Liver (tissue), 9 donors: ENCODE data around the gene PTPRC. TPM values are rescaled to one million over a fixed set of nuclear protein-coding genes. Genes with fewer than 3 reads are reported as not detected.
A peak's percentile ranks its signal among the peaks of the same experiment; 100 is the strongest.

Experiments used
- DNase-seq: peaks from one replicate; pipeline ENCODE4 v3.0.0-alpha.2; 2017; ENCODE audit warnings: low spot score
- H3K27ac ChIP-seq, 2 donors: one replicate each; pipeline ENCODE4 v1.7.0; 2013; ENCODE audit warnings: inconsistent platforms in 2 of 2, low read length in 2 of 2, control low read depth in 1 of 2, low read depth in 1 of 2, mild to moderate bottlenecking in 1 of 2
- H3K27me3 ChIP-seq, 4 donors: one replicate each; pipeline versions ENCODE4 v1.6.1 to v1.7.0; 2013; ENCODE audit warnings: low read length in 3 of 4, inconsistent platforms in 1 of 4, mild to moderate bottlenecking in 1 of 4, moderate library complexity in 1 of 4; ENCODE audit not compliant: control insufficient read depth in 4 of 4, insufficient read depth in 4 of 4
- H3K36me3 ChIP-seq, 4 donors: one replicate each; pipeline versions ENCODE4 v1.6.1 to v1.7.0; 2013; ENCODE audit warnings: low read length in 3 of 4, mild to moderate bottlenecking in 3 of 4, low read depth in 1 of 4, moderate library complexity in 1 of 4; ENCODE audit not compliant: control insufficient read depth in 4 of 4, insufficient read depth in 3 of 4
- H3K4me1 ChIP-seq, 4 donors: one replicate each; pipeline versions ENCODE4 v1.6.1 to v1.7.0; 2013; ENCODE audit warnings: low read length in 3 of 4, mild to moderate bottlenecking in 3 of 4, moderate library complexity in 1 of 4; ENCODE audit not compliant: control insufficient read depth in 4 of 4, insufficient read depth in 4 of 4
- H3K4me3 ChIP-seq, 3 donors: one replicate each; pipeline versions ENCODE4 v1.6.1 to v1.7.0; 2013; ENCODE audit warnings: low read length in 3 of 3, control low read depth in 1 of 3, low read depth in 1 of 3, mild to moderate bottlenecking in 1 of 3
- H3K9ac ChIP-seq, 2 donors: one replicate each; pipeline ENCODE4 v1.7.0; 2013; ENCODE audit warnings: low read length in 2 of 2, mild to moderate bottlenecking in 2 of 2, moderate library complexity in 2 of 2, control low read depth in 1 of 2, low read depth in 1 of 2
- H3K9me3 ChIP-seq, 4 donors: one replicate each; pipeline versions ENCODE4 v1.6.1 to v1.7.0; 2013; ENCODE audit warnings: low read length in 3 of 4; ENCODE audit not compliant: control insufficient read depth in 4 of 4
- FOXA1 ChIP-seq: IDR thresholded peaks from 2 replicates; pipeline ENCODE4 v1.6.1; 2016; ENCODE audit warnings: antibody characterized with exemption
- FOXA2 ChIP-seq: IDR thresholded peaks from 2 replicates; pipeline ENCODE4 v1.6.1; 2016; ENCODE audit warnings: antibody characterized with exemption
- GABPA ChIP-seq, 2 donors: IDR thresholded peaks in 1 of 2; conservative IDR thresholded peaks in 1 of 2; 2 replicates each; pipeline ENCODE4 v1.6.1; 2016; ENCODE audit warnings: antibody characterized with exemption in 2 of 2, mild to moderate bottlenecking in 1 of 2, moderate library complexity in 1 of 2
- HNF4G ChIP-seq: IDR thresholded peaks from 2 replicates; pipeline ENCODE4 v1.6.1; 2016; ENCODE audit warnings: antibody characterized with exemption
- NR2F2 ChIP-seq: IDR thresholded peaks from 2 replicates; pipeline ENCODE4 v1.6.1; 2016; ENCODE audit warnings: antibody characterized with exemption
- RAD21 ChIP-seq, 2 donors: IDR thresholded peaks; 2 replicates each; pipeline ENCODE4 v1.6.1; 2016; ENCODE audit warnings: antibody characterized with exemption in 2 of 2, mild to moderate bottlenecking in 2 of 2
- RXRA ChIP-seq, 2 donors: IDR thresholded peaks; 2 replicates each; pipeline ENCODE4 v1.6.1; 2017 to 2018; ENCODE audit warnings: antibody characterized with exemption in 2 of 2, mild to moderate bottlenecking in 1 of 2
- SP1 ChIP-seq: IDR thresholded peaks from 2 replicates; pipeline ENCODE4 v1.6.1; 2018; ENCODE audit warnings: antibody characterized with exemption, mild to moderate bottlenecking
- TAF1 ChIP-seq: conservative IDR thresholded peaks from 2 replicates; pipeline ENCODE4 v1.6.1; 2016; ENCODE audit warnings: antibody characterized with exemption, mild to moderate bottlenecking
- YY1 ChIP-seq: IDR thresholded peaks from 2 replicates; pipeline ENCODE4 v1.6.1; 2016; ENCODE audit warnings: antibody characterized with exemption, mild to moderate bottlenecking
- WGBS: extraction: QIAGEN DNeasy Blood & Tissue Kit; methylation state at CpG from one replicate; pipeline ENCODE4 v1.1.7; 2013; 5-methylcytosine and 5-hydroxymethylcytosine counted together
- polyA plus RNA-seq, 2 donors: library from polyadenylated mRNA; stranded (reverse) in 1 of 2; unstranded in 1 of 2; fragments of 200-250 nt in 1 of 2; fragments of >200 nt in 1 of 2; fragmentation: Nextera tagmentation in 1 of 2; extraction: Ambion mirVana in 1 of 2; gene quantifications; one replicate each; pipeline versions ENCODE4 v1.2.1 to v1.2.3, GENCODE V29; 2013 to 2015
- total RNA-seq, 2 donors: library from RNA; depleted of rRNA; stranded (reverse); fragments of >200 nt; gene quantifications; one replicate each; pipeline ENCODE4 v1.2.3, GENCODE V29; 2014
- TF ChIP-seq, protein P1 (sequence below): fragments of 150-350 bp; IDR thresholded peaks from 2 replicates; pipeline ENCODE4 v1.5.1; 2017; ENCODE audit warnings: improper control_type of control experiment, low read depth, low read length; ENCODE audit not compliant: missing input control
- TF ChIP-seq, protein P2 (sequence below): IDR thresholded peaks from 2 replicates; pipeline ENCODE4 v1.6.1; 2016; ENCODE audit warnings: antibody characterized with exemption, mild to moderate bottlenecking
- TF ChIP-seq, protein P3 (sequence below): IDR thresholded peaks from 2 replicates; pipeline ENCODE4 v1.6.1; 2016; ENCODE audit warnings: antibody characterized with exemption
- TF ChIP-seq, protein P4 (sequence below): IDR thresholded peaks from 2 replicates; pipeline ENCODE4 v1.6.1; 2016; ENCODE audit warnings: antibody characterized with exemption
- donor health status: healthy.
- donor health status: healthy.
- donor health status: healthy.
- donor health status: healthy.
- donor health status: healthy.

Gene PTPRC
- total and polyA plus RNA-seq, 4 donors: 5.8 to 34.1 (median 16.2) TPM

DNA sequence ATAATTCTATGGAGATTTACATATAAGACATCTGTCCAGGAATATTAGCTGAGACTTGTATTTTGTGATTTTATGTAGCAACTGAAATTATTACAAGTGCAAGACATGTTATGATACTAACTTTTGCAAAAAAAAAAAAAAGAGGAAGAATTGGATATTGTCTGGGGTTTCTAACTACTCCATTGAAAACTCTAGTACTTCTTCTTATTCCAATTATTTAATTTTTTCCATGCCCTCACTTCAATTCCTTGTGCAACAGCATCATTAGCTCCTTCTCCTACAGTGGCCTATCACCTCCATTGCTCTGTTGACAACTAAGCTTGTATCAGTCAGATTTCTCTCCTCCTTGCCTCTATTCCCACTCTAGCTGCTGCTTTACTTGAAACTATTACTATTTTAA is 126.6 kb downstream of the PTPRC start:
- no peak for DNase-seq
- H3K9me3 ChIP-seq: no peaks in the 10 kb centered on the region
- no peak overlapping the region for H3K9ac ChIP-seq
- TF ChIP-seq, protein P1, sequence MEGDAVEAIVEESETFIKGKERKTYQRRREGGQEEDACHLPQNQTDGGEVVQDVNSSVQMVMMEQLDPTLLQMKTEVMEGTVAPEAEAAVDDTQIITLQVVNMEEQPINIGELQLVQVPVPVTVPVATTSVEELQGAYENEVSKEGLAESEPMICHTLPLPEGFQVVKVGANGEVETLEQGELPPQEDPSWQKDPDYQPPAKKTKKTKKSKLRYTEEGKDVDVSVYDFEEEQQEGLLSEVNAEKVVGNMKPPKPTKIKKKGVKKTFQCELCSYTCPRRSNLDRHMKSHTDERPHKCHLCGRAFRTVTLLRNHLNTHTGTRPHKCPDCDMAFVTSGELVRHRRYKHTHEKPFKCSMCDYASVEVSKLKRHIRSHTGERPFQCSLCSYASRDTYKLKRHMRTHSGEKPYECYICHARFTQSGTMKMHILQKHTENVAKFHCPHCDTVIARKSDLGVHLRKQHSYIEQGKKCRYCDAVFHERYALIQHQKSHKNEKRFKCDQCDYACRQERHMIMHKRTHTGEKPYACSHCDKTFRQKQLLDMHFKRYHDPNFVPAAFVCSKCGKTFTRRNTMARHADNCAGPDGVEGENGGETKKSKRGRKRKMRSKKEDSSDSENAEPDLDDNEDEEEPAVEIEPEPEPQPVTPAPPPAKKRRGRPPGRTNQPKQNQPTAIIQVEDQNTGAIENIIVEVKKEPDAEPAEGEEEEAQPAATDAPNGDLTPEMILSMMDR: no peak
- no peaks in the 10 kb centered on the region for H3K4me1 ChIP-seq
- no peaks in the 10 kb centered on the region for H3K27me3 ChIP-seq
- H3K36me3 ChIP-seq: no peaks in the 10 kb centered on the region
- no peak overlapping the region for H3K4me3 ChIP-seq
- H3K27ac ChIP-seq: no peak overlapping the region

DNA sequence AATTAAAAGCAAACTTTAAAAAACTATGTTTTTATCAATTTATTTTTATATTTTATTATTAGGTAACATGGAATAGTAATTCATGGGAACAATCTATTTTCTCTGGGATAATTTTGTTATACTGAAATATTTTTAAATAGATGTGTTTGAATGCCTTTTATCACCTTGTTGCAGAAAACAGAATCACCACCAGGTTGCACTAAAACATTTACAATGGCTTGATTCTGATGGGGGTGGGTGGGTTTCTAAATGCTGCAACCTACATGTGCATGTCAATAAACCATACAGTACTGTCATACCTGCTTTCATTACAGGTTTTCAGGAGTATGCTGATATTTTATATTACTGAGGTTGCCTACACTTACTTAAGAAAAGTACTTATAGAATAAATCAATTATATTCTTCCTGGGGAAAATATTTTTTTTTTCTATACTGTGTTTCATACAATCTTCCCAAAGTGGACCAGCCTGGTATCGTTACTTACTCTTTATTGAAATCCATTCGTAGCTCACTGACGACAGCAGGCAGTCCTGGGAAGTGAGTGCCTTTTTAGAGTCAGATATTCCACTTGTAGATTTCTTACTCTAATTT is 132.8 kb downstream of the PTPRC start:
- WGBS: 68% methylated on average over 3 of the region's 3 CpGs
- Histone ChIP-seq H3K27ac (no peak overlapping the region), H3K4me3 (no peak overlapping the region), H3K9ac (no peak overlapping the region), H3K27me3 (no peaks in the 10 kb centered on the region), H3K36me3 (no peaks in the 10 kb centered on the region), H3K4me1 (peaks cover 0 to 2% (median 0%) of the 10 kb centered on the region in 4 donors), H3K9me3 (no peaks in the 10 kb centered on the region)
- TF ChIP-seq, protein P1: peak; percentile 47
- TF ChIP-seq SP1 (no peak), NR2F2 (no peak), HNF4G (no peak), TAF1 (no peak), YY1 (no peak), RXRA (IDR thresholded peaks at IDR 0.05) (no peak), RAD21 (IDR thresholded peaks at IDR 0.05) (peak; percentile 66 to 80), FOXA1 (no peak), GABPA (IDR thresholded peaks at IDR 0.05 in 1 of 2, conservative IDR thresholded peaks at IDR 0.05 in 1 of 2) (no peak), FOXA2 (no peak)
- TF ChIP-seq, protein P2, sequence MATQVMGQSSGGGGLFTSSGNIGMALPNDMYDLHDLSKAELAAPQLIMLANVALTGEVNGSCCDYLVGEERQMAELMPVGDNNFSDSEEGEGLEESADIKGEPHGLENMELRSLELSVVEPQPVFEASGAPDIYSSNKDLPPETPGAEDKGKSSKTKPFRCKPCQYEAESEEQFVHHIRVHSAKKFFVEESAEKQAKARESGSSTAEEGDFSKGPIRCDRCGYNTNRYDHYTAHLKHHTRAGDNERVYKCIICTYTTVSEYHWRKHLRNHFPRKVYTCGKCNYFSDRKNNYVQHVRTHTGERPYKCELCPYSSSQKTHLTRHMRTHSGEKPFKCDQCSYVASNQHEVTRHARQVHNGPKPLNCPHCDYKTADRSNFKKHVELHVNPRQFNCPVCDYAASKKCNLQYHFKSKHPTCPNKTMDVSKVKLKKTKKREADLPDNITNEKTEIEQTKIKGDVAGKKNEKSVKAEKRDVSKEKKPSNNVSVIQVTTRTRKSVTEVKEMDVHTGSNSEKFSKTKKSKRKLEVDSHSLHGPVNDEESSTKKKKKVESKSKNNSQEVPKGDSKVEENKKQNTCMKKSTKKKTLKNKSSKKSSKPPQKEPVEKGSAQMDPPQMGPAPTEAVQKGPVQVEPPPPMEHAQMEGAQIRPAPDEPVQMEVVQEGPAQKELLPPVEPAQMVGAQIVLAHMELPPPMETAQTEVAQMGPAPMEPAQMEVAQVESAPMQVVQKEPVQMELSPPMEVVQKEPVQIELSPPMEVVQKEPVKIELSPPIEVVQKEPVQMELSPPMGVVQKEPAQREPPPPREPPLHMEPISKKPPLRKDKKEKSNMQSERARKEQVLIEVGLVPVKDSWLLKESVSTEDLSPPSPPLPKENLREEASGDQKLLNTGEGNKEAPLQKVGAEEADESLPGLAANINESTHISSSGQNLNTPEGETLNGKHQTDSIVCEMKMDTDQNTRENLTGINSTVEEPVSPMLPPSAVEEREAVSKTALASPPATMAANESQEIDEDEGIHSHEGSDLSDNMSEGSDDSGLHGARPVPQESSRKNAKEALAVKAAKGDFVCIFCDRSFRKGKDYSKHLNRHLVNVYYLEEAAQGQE: no peak
- TF ChIP-seq, protein P3, sequence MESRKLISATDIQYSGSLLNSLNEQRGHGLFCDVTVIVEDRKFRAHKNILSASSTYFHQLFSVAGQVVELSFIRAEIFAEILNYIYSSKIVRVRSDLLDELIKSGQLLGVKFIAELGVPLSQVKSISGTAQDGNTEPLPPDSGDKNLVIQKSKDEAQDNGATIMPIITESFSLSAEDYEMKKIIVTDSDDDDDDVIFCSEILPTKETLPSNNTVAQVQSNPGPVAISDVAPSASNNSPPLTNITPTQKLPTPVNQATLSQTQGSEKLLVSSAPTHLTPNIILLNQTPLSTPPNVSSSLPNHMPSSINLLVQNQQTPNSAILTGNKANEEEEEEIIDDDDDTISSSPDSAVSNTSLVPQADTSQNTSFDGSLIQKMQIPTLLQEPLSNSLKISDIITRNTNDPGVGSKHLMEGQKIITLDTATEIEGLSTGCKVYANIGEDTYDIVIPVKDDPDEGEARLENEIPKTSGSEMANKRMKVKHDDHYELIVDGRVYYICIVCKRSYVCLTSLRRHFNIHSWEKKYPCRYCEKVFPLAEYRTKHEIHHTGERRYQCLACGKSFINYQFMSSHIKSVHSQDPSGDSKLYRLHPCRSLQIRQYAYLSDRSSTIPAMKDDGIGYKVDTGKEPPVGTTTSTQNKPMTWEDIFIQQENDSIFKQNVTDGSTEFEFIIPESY: no peak
- TF ChIP-seq, protein P4, sequence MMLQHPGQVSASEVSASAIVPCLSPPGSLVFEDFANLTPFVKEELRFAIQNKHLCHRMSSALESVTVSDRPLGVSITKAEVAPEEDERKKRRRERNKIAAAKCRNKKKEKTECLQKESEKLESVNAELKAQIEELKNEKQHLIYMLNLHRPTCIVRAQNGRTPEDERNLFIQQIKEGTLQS: no peak
- DNase-seq: no peak
